ENCODE measurements around the gene OR6J1. TPM values are rescaled to one million over a fixed set of nuclear protein-coding genes. Genes with fewer than 3 reads are reported as not detected.

The OR6J1 gene
- total RNA-seq, 4 donors from 2014 or later = not detected

DNA sequence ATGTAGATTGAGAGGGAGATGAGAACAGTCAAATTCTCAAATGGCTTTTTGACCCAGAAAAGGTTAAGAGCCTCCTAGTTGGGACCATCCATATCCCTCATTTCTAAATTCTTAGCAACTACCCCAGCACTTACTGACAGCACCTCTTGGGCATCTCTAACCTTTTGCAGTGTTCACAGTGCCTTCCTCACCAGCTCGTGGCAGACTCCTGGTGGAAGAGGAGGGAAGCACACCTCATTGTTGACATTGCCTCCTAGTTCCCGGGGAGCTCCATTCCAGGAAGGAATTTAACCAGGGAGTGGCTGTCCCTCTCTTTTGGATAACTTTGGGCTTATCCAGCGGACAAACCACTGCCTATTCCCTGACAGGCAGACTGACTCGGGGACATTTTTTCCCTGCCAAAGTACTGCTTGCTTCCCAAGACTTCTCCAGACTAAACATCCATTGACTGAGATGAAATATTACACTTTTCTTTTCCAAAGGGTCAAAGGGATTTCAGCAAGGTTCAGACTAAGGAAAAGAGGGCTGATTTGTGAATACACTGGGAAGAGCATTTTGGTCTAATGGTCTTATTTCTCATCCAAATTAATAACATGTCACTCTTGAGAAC lies 9.0 kb upstream of the OR6J1 start:
- DNase-seq (ENCODE audit: low spot score in 2 of 2) = peak; percentile 23 to 76
- WGBS, 2 donors = 10 to 12% methylated on average over 4 of the region's 4 CpGs
- Histone ChIP-seq H3K27ac (no peak overlapping the region), H3K4me1 (no peaks in the 10 kb centered on the region), H3K36me3 (no peaks in the 10 kb centered on the region), H3K9me3 (no peaks in the 10 kb centered on the region), H3K27me3 (no peaks in the 10 kb centered on the region), H3K4me3 (no peak overlapping the region)
- TF ChIP-seq POLR2A (IDR thresholded peaks at IDR 0.05) (no peak), EP300 (IDR thresholded peaks at IDR 0.05) (no peak)
- TF ChIP-seq, protein P1, sequence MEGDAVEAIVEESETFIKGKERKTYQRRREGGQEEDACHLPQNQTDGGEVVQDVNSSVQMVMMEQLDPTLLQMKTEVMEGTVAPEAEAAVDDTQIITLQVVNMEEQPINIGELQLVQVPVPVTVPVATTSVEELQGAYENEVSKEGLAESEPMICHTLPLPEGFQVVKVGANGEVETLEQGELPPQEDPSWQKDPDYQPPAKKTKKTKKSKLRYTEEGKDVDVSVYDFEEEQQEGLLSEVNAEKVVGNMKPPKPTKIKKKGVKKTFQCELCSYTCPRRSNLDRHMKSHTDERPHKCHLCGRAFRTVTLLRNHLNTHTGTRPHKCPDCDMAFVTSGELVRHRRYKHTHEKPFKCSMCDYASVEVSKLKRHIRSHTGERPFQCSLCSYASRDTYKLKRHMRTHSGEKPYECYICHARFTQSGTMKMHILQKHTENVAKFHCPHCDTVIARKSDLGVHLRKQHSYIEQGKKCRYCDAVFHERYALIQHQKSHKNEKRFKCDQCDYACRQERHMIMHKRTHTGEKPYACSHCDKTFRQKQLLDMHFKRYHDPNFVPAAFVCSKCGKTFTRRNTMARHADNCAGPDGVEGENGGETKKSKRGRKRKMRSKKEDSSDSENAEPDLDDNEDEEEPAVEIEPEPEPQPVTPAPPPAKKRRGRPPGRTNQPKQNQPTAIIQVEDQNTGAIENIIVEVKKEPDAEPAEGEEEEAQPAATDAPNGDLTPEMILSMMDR (IDR thresholded peaks at IDR 0.05) = peak; percentile 57 to 78 (median 70)

DNA sequence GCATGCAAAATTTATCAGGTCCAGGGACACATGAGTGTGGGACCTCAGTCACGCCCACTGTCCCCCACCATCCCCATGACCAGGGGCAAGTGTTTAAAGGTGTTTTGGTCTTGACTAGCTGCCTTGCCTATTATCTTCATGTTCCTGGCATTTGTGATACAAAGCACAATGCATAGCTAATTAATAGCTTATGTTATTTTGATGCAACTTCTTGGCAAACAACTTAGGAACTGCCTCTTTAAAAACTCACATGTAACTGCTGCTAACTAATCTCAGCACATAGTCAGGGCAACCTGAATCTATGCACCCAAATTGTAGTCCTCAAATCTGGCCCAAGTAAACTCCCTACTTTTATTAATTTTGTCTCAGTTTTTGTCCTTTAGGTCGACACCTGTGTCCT lies 7.4 kb upstream of the OR6J1 start:
- Histone ChIP-seq H3K36me3 (no peaks in the 10 kb centered on the region), H3K4me1 (no peaks in the 10 kb centered on the region), H3K27me3 (no peaks in the 10 kb centered on the region), H3K4me3 (no peak overlapping the region), H3K9me3 (no peaks in the 10 kb centered on the region), H3K27ac (no peak overlapping the region)
- WGBS, 2 donors = 72 to 85% methylated on average over 2 of the region's 2 CpGs
- TF ChIP-seq EP300 (IDR thresholded peaks at IDR 0.05) (no peak), POLR2A (IDR thresholded peaks at IDR 0.05) (no peak)
- TF ChIP-seq, protein P1 (IDR thresholded peaks at IDR 0.05) = no peak
- no peak for DNase-seq (ENCODE audit: low spot score in 2 of 2)

DNA sequence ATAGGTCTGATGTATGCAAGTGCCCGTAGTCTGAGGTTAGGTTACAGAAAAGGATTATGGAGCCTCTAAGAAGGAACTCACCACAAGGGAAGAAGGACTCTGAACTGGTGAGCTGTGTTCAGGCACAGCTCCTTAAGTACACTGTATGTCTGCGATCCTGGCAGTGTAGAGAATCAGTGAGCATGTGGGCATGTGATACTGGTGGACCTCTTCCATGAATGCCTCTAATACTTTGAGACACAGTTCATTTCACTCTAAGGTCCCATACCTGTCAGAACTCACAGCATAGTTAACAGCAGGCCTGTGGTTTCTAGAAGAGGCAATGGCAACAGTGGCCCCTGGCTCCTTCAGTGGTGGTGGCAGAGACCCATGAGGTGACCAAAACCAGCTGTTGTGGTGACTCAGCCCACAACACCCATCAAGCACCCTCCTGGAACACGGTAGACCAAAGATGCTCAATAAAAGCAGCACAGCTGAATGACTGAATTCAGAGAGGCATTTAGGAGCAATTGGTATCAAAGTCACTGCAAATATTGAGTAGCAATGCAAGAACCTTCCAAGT lies 6.9 kb upstream of the OR6J1 start:
- WGBS, 2 donors = 63 to 74% methylated on average over 3 of the region's 3 CpGs
- no peak for DNase-seq (ENCODE audit: low spot score in 2 of 2)
- H3K4me3 ChIP-seq = no peak overlapping the region
- H3K27ac ChIP-seq = no peak overlapping the region
- H3K36me3 ChIP-seq = no peaks in the 10 kb centered on the region
- TF ChIP-seq, protein P1 (IDR thresholded peaks at IDR 0.05) = no peak
- H3K4me1 ChIP-seq = no peaks in the 10 kb centered on the region
- H3K27me3 ChIP-seq = no peaks in the 10 kb centered on the region
- H3K9me3 ChIP-seq = no peaks in the 10 kb centered on the region

DNA sequence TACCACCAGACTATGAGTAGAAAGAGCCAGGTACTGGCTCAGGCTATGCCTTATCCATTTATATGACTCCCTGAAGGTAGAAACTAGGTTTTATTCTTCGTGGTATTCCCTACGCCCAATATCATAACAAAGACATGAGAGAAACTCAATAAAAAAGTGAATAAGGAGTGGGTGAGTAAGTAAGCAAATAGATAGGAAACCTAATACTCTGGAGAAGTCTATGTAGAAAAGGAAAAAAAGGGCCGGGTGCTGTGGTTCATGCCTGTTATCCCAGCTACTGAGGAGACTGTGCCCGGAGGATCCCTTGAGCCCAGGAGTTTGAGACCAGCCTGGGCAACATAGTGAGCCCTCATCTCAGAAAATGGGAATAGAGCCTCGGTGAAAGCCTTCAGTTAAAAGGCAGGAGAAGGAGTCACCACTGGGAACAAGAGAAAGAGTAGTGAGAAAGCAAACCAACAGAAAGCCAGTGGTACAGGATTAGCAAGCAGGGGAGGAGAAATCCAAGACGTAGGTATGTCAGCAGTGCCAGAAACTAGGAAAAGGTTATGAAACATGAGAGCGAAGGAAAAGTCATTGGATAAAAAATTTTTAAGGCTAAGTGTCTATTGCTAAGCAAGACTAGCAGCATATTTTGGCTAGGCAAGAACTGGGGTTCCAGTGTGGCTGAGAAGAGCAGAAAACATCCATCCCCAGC lies 6.0 kb upstream of the OR6J1 start:
- no peak for DNase-seq (ENCODE audit: low spot score in 2 of 2)
- WGBS, 2 donors = 73 to 85% methylated on average over 7 of the region's 7 CpGs
- H3K27ac ChIP-seq = no peak overlapping the region
- no peaks in the 10 kb centered on the region for H3K9me3 ChIP-seq
- H3K27me3 ChIP-seq = no peaks in the 10 kb centered on the region
- no peaks in the 10 kb centered on the region for H3K4me1 ChIP-seq
- TF ChIP-seq, protein P1 (IDR thresholded peaks at IDR 0.05) = no peak
- TF ChIP-seq POLR2A (IDR thresholded peaks at IDR 0.05) (no peak), EP300 (IDR thresholded peaks at IDR 0.05) (no peak)
- no peaks in the 10 kb centered on the region for H3K36me3 ChIP-seq
- H3K4me3 ChIP-seq = no peak overlapping the region

DNA sequence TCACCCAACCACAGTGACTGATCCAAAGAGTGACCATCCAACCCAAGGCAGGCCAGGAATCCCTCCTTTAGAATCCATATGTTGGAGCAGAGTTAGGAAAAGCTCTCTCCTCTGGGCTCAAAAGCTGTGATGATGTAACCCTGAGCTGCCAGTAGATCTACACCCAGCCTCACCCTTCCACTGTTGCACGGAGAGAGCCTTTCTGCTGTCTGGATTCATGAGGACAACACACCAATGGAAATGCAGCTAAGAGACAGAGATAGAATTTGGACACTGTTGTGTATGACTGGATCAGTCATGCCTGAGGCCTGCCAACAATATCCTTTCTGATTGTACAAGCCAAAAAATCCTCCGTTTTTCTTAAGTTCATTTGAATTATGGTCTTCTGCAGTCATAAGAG lies 4.4 kb upstream of the OR6J1 start:
- WGBS, 2 donors = 68 to 76% methylated on average over 2 of the region's 2 CpGs
- no peaks in the 10 kb centered on the region for H3K4me1 ChIP-seq
- no peak for DNase-seq (ENCODE audit: low spot score in 2 of 2)

More for the DNA sequence above, 4.4 kb upstream of the OR6J1 start:
- TF ChIP-seq EP300 (IDR thresholded peaks at IDR 0.05) (no peak), POLR2A (IDR thresholded peaks at IDR 0.05) (no peak)
- TF ChIP-seq, protein P1 (IDR thresholded peaks at IDR 0.05) = no peak
- Histone ChIP-seq H3K36me3 (no peaks in the 10 kb centered on the region), H3K27me3 (no peaks in the 10 kb centered on the region), H3K27ac (no peak overlapping the region), H3K9me3 (no peaks in the 10 kb centered on the region), H3K4me3 (no peak overlapping the region)

All from tibial nerve (tissue), 4 donors.